Heart right ventricle (tissue), 16 donors: Measurements from ENCODE around the gene HMGCL. TPM values are rescaled to one million over a fixed set of nuclear protein-coding genes. Genes with fewer than 3 reads are reported as not detected.
"Not testable (repeated sequence)": the region's sequence is repeated elsewhere in the genome, so short reads cannot be mapped to it uniquely, and the experiment has no call there.

Experiments
- ATAC-seq, 8 donors: fragments of 200-7000 bp; cut with Tn5 transposase; one replicate each; pipeline ENCODE4 v1.9.1; 2020; ENCODE audit warnings: mild to moderate bottlenecking in 8 of 8, moderate library complexity in 8 of 8, moderate number of reproducible peaks in 1 of 8
- DNase-seq, 2 donors: peaks; one replicate each; pipeline ENCODE4 v3.0.0-alpha.2; 2020
- H3K27ac ChIP-seq, 10 donors: fragments of 200-600 bp; sonication (generic) in 2 of 10; one replicate each; pipeline versions ENCODE4 v1.5.0 to v1.8.0; 2020 to 2022; ENCODE audit warnings: mild to moderate bottlenecking in 3 of 10
- H3K27me3 ChIP-seq, 7 donors: fragments of 200-600 bp; one replicate each; pipeline ENCODE4 v1.8.0; 2021 to 2022; ENCODE audit warnings: mild to moderate bottlenecking in 2 of 7
- H3K36me3 ChIP-seq, 9 donors: fragments of 200-600 bp; sonication (generic) in 1 of 9; one replicate each; pipeline versions ENCODE4 v1.5.0 to v1.8.0; 2020 to 2022; ENCODE audit warnings: mild to moderate bottlenecking in 2 of 9
- H3K4me1 ChIP-seq, 9 donors: fragments of 200-600 bp; sonication (generic) in 1 of 9; one replicate each; pipeline versions ENCODE4 v1.5.0 to v1.8.0; 2020 to 2022; ENCODE audit warnings: mild to moderate bottlenecking in 4 of 9
- H3K4me3 ChIP-seq, 10 donors: fragments of 200-600 bp; sonication (generic) in 2 of 10; one replicate each; pipeline versions ENCODE4 v1.5.0 to v1.8.0; 2020 to 2022; ENCODE audit warnings: mild to moderate bottlenecking in 7 of 10, moderate library complexity in 2 of 10
- H3K9me3 ChIP-seq, 11 donors: fragments of 200-600 bp in 10 of 11; sonication (generic) in 2 of 11; one replicate each; pipeline versions ENCODE4 v1.5.0 to v1.8.0; 2013 to 2022; ENCODE audit warnings: mild to moderate bottlenecking in 2 of 11, control low read depth in 1 of 11, moderate library complexity in 1 of 11
- CTCF ChIP-seq, 9 donors: fragments of 200-600 bp; sonication (generic) in 2 of 9; IDR thresholded peaks; one replicate each; pipeline versions ENCODE4 v1.5.0 to v1.8.0; 2021 to 2022; ENCODE audit warnings: antibody characterized with exemption in 9 of 9, mild to moderate bottlenecking in 5 of 9, moderate library complexity in 1 of 9
- WGBS, 2 donors: extraction: QIAGEN DNeasy Blood & Tissue Kit; methylation state at CpG; one replicate each; pipeline ENCODE4 v1.1.7; 2013; ENCODE audit warnings: inconsistent platforms in 1 of 2; 5-methylcytosine and 5-hydroxymethylcytosine counted together
- intact Hi-C, 10 donors: fragments of 100-400 bp; cut with DNase I; formaldehyde crosslinking; loops; one replicate each; pipeline versions ENCODE4 v1.11.1 to v1.14.2; 2022
- polyA plus RNA-seq, 2 donors: library from polyadenylated mRNA; stranded (reverse); fragments of 200-250 nt; gene quantifications; one replicate each; pipeline ENCODE4 v1.2.3, GENCODE V29; 2013
- total RNA-seq, 10 donors: library from RNA; stranded (reverse); fragmentation: NEBNext Ultra II Directional in 3 of 10; extraction: Animal tissue kit (Norgen Biotek cat#: 25700) in 3 of 10; gene quantifications; one replicate each; pipeline versions ENCODE4 v1.2.1 to v1.2.4, GENCODE V29; 2021 to 2023
- donor health status: Arrhythmogenic right ventricular cardiomyopathy.
- donor health status: ischemic (EF 13 %, LVEDD 7.1; RV severe dilation, severe dysfunction).
- donor health status: healthy with polysubstance abuse.
- donor health status: DM: no; HTN: yes; CAD: no.
- donor health status: DM: no; HTN: no; CAD: no.
- donor health status: ischemic (EF 25% LVEDD 6.9; RV normal size, moderate dysfunction).
- donor health status: ischemic (EF 25% LVEDD 5.7; RV mildly dilated, moderate dysfunction).
- donor health status: healthy.
- donor health status: DM: yes; HTN: yes; CAD: no.
- donor health status: Ischemic cardiomyopathy.
- donor health status: ischemic (EF 35%, LVEDD 5.7; RV mildly dilated, moderate dysfunction).
- donor health status: nonischemic (EF 11% LVEDD 7.7; RV severe dilation, severe dysfunction).
- donor health status: DM: yes; HTN: yes; CAD: no.
- donor health status: PGD.
- donor health status: ischemic (EF 29% LVEDD 5.4; RV normal size, mild dysfunction).
- donor health status: nonischemic (EF 23%, LVEDD 6.1; RV moderate dilation, normal function).

HMGCL gene
- total and polyA plus RNA-seq, 12 donors, result 25.7 to 44.3 (median 37.0) TPM

- peaks cover 5 to 45% (median 19%) of the 10 kb centered on the region in 9 donors for H3K4me1 ChIP-seq
- no peak overlapping the region for H3K4me3 ChIP-seq
- WGBS, 2 donors, result 94% methylated on average over 13 of the region's 13 CpGs
- no peaks in the 10 kb centered on the region for H3K9me3 ChIP-seq
- H3K27ac ChIP-seq, result peak overlapping the region in 3 of 10 donors; percentile 17 to 49 (median 45)
- peaks cover 0 to 55% (median 17%) of the 10 kb centered on the region in 9 donors for H3K36me3 ChIP-seq
- no peak for TF ChIP-seq CTCF (IDR thresholded peaks at IDR 0.05)
- no peaks in the 10 kb centered on the region for H3K27me3 ChIP-seq
- DNase-seq (no peak), ATAC-seq (no peak)
- intact Hi-C loops, result loop anchor here (5.0 to 10.0 kb wide), 11 partner anchors 38 to 162 kb away; partner anchors contain the start of genes PITHD1 (in 4 of the 10), CNR2 (in 1 of the 10), GALE (in 1 of the 10) and HMGCL (in 1 of the 10)
Measured at GRCh38 chr1:23864801-23865542, 39.7 kb upstream of the HMGCL start.

GRCh38 chr1:23862640-23863039 is 37.4 kb upstream of the HMGCL start:
- Histone ChIP-seq H3K27ac (no peak overlapping the region), H3K4me1 (peaks cover 3 to 30% (median 18%) of the 10 kb centered on the region in 9 donors), H3K9me3 (no peaks in the 10 kb centered on the region), H3K27me3 (no peaks in the 10 kb centered on the region), H3K4me3 (no peak overlapping the region), H3K36me3 (peaks cover 0 to 78% (median 22%) of the 10 kb centered on the region in 9 donors)
- DNase-seq (no peak), ATAC-seq (no peak)
- intact Hi-C loops, result loop anchor here in 6 of 10 donors (10.0 kb wide), 5 partner anchors 48 to 162 kb away; partner anchors contain the start of genes PITHD1 (in 3 of the 6), CNR2 (in 1 of the 6) and GALE (in 1 of the 6)
- no peak for TF ChIP-seq CTCF (IDR thresholded peaks at IDR 0.05)
- WGBS, 2 donors, result 78 to 79% methylated on average over 3 of the region's 3 CpGs

DNA sequence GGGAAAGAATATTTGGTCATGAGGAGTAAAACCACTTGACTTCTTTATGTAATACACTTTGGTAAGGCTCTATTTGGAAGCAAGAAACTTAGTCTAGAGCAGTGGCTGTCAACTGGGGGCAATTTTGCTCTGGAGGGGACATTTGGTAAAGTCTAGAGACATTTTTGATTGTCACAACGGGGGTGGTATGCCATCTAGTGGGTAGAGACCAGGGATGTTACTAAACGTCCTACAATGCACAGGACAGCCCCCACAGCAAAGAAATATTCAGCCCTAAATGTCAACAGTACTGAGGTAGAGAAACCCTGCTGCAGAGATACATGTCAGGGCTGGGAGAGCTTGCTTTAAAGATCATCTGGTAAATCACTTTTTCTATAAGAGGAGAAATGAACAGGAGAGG is 29.3 kb upstream of the HMGCL start:
- no peak for DNase-seq
- 29 to 46% methylated on average over 2 of the region's 2 CpGs for WGBS, 2 donors
- intact Hi-C loops, result no loop called here
- H3K4me3 ChIP-seq, result no peak overlapping the region
- peaks cover 0 to 73% (median 18%) of the 10 kb centered on the region in 9 donors for H3K36me3 ChIP-seq
- no peak overlapping the region for H3K27ac ChIP-seq
- peak in 6 of 9 donors; percentile 19 to 38 (median 34) for TF ChIP-seq CTCF (IDR thresholded peaks at IDR 0.05)
- ATAC-seq, result peak in 1 of 8 donors; percentile 25
- no peaks in the 10 kb centered on the region for H3K27me3 ChIP-seq
- H3K4me1 ChIP-seq, result peaks cover 0 to 2% (median 0%) of the 10 kb centered on the region in 9 donors
- no peaks in the 10 kb centered on the region for H3K9me3 ChIP-seq

- ATAC-seq, H3K27me3 ChIP-seq, H3K9me3 ChIP-seq, DNase-seq, H3K27ac ChIP-seq, H3K4me3 ChIP-seq, intact Hi-C loops: not testable (repeated sequence)
- H3K36me3 ChIP-seq, result peaks cover 0 to 68% (median 21%) of the 10 kb centered on the region in 9 donors
- H3K4me1 ChIP-seq, result peaks cover 0 to 15% (median 0%) of the 10 kb centered on the region in 9 donors
- 96 to 99% methylated on average over 11 to 23 of the region's 34 CpGs for WGBS, 2 donors
Measured at GRCh38 chr1:23853124-23853523, 27.9 kb upstream of the HMGCL start.

GRCh38 chr1:23851406-23851805 is 26.2 kb upstream of the HMGCL start:
- peaks cover 0 to 68% (median 30%) of the 10 kb centered on the region in 9 donors for H3K36me3 ChIP-seq
- intact Hi-C loops, H3K27ac ChIP-seq, DNase-seq, H3K9me3 ChIP-seq, H3K27me3 ChIP-seq, ATAC-seq, H3K4me3 ChIP-seq: not testable (repeated sequence)
- H3K4me1 ChIP-seq, result peaks cover 0 to 18% (median 0%) of the 10 kb centered on the region in 9 donors
